HG03066 (cell line): ENCODE measurements around the gene IPO8.
"Not testable (repeated sequence)": the region's sequence is repeated elsewhere in the genome, so short reads cannot be mapped to it uniquely, and the experiment has no call there.

Experiments used
- ATAC-seq: cut with Tn5 transposase; IDR thresholded peaks from one replicate; pipeline ENCODE4 v1.9.1; 2021; ENCODE audit warnings: low read depth; ENCODE audit not compliant: unreplicated experiment

The IPO8 gene

DNA sequence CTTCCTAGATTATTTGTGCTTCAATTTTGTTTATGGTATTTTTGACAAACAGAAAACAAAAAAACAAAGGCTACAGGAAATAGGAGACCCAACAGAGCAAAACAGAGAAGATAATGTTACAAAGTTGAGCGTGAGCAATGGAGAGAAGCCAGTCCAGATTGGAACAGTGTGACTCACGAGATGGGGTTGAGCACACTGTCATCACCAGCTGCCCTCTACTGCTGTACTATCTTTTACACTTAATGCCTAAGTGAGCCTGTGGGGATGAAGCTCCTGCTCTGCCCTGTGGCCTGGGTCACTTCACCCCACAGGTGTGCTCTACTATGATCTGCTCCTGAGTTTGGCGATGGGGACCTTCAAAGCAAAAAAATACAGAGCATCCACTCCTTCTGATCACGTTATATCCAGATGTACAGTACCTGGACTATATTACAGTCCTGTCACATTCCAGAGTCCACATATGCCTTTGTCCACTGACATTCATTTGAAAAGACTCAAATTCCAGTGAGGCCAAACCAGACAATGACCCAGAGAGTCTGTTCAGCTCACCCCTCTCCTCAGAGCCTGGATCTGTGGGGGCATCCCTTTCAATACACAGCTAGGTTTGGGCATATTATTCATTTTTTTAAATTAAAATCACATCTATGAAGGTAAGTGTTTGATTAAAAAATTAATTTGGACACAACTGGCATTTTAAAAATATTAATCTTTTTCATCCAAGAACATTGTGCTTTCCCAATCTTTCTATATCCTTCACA, 4.4 kb downstream of the IPO8 start:
- ATAC-seq = no peak

DNA sequence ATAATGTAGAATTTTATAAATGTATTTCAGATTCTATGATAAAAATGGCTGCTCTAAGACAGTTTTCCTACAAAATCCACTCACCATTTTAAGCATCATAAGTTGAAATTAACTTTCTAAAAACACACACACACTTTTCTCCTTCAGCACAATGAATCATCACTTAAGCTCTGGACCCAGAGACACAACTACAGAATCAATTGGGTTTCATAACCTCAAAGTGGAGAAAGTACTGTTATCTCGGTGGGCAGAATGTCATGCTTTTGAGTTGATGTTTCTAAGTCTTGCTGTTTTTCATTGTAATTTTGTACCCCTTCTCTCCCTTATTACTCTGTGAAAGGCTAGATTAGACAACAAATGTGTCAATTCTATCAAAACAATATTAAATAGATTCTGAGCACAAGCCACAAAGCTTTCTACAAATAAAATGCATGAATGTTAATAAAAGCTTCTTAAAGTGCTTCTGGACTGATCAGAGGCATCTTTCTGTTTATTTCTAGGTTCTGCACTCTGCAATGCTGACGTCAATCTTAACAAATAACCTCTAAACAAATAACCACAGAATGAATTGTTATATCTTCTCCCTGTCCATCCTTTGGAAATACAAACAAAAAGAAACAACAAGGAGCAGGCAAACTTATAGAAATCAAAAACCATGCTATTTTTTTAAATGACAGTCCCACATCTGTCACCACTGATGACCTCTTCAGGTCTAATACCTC, 8.2 kb downstream of the IPO8 start:
- ATAC-seq = no peak

DNA sequence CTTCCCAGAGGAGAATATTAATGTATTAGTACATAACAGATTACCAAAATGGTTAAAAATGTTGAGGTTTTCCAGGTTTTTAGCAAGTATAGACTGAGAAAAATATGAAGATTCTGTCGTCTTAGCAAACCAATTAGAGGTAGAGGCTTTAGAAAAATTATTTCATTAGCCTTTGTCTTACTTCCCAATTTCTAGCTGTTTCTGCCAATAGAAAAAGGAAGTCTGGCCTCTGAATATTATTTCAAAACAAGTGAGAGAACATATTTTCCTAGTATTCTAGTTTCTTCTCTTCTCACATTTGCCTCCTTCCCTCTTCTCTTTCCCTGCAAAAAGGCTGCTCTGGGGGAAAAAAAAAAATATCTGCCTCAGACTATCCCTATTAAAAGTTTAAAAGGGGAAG, 16.4 kb downstream of the IPO8 start:
- no peak for ATAC-seq

- no peak for ATAC-seq
Observed at GRCh38 chr12:30678221-30678620, 17.4 kb downstream of the IPO8 start.

GRCh38 chr12:30661210-30661609, 34.5 kb downstream of the IPO8 start:
- no peak for ATAC-seq

DNA sequence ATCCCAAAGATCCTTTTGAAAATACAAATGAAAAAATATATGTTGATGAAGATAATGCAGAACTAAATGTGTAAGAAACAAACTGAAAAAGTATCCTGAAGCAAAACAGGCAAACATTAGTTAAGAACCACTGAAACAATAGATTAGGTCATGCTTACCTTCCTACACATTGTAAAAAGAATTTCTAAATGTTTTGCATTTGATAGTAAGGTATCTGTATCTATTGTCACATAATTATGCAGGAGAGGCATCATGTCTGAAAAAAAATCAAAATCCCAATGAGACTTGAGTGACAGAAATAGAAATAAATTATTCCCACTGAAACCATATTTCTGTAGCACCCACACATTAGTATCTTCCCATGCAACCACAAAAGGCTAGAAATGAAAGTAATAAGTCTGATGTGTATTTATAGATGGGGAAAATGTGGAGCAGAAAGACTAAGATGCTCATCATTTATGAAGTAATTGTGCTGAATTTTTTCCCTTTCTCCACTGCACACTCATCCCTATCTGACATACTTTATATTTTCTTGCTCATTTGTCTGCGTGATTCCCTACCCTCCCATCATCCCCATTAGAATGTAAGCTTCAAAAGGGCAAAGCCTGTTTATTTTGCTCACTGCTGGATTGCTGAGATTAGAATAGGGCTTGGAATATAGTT, 43.5 kb downstream of the IPO8 start:
- no peak for ATAC-seq

GRCh38 chr12:30646821-30647220, 48.8 kb downstream of the IPO8 start:
- ATAC-seq = no peak

DNA sequence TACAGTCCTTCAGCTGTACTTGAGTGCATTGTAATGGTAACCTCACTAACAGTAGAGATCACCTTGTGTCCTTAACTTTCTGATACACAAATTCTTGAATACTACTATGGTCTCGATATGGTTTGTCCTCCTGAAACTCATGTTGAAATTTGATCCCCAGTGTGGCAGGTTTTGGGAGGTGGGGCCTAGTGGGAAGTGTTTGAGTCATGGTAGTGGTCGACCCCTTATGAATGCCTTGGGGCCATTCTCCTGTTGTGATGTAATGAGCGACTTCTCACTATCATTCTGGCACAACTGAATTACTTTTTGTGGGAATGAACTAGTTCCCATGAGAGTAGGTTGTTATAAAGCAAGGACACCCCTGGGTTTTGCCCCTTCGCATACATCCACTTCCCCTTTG, 52.3 kb downstream of the IPO8 start:
- ATAC-seq = no peak

GRCh38 chr12:30640392-30640791, 55.3 kb downstream of the IPO8 start:
- no peak for ATAC-seq

GRCh38 chr12:30635385-30635784, 60.3 kb downstream of the IPO8 start:
- no peak for ATAC-seq

- ATAC-seq = no peak
Observed at GRCh38 chr12:30631740-30632139, 63.9 kb downstream of the IPO8 start.

- no peak for ATAC-seq
Observed at GRCh38 chr12:30630979-30631285, 64.7 kb downstream of the IPO8 start.

GRCh38 chr12:30630076-30630978, 65.3 kb downstream of the IPO8 start:
- no peak for ATAC-seq

DNA sequence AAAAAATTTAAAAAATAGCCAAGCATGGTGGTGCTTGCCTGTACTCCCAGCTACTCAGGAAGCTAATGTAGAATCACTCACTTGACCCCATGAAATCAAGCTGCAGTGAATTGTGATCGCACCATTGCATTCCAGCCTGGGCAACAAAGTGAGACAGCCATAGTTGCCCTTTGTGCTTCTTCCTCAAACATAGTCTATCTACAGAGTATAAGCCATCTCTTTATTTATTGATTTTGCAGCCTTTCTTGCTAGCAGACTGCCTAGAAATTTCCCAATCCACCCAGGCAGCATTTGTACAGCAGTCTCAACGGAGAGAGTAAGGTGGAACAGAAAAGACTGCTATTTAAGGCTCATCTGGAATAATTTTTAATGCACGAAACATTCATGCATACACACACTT, 68.8 kb downstream of the IPO8 start:
- no peak for ATAC-seq

DNA sequence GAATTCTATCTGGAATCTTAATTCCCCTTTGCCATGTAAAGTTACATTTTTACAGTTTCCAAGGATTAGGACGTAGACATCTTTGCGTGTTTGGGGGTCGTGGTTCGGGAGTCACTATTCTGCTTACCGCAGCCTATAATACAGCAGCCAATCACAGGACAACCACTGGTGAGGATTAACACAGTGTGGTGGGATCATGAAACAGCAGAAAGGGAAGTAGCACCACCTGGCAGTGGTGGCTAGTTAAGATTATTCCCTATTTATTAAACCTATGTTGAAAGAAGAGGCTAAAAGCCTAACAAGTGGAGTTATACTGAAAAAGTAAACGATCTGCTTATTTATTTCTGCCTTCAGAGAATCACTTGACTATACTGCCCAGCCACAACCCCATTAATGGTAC, 71.7 kb downstream of the IPO8 start:
- no peak for ATAC-seq

- ATAC-seq = no peak
Observed at GRCh38 chr12:30622509-30622908, 73.2 kb downstream of the IPO8 start.

GRCh38 chr12:30621663-30622241, 73.9 kb downstream of the IPO8 start:
- not testable (repeated sequence) for ATAC-seq

DNA sequence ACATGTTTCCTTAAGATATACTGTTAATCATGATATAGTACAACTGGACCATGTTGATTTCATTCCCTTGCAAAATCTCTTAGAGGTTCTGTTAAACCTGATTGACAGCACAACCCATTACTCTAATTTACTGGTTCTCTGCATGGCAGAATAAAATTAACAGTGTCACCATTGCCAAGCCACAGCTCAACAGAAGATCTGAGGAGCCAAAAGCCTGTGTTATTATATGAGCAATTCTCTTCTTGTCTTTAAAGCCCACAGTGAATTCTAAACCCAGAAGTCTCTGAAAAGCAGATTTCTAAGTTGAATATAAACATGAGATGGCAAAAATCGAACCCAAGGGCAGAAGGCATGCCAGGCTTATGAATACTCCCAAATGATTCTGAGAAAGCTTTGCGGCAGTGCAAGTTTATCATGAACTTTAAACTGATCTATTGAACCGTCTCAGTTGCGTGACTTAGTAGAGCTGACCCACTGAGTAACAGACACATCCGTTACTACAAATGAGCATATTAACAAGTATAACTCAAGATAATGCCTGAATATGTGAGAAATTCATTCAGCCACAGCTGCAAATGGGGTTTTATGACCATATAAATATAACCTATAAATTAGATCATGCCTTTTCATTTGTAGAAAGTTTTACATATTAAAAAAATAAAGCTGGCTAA, 78.2 kb downstream of the IPO8 start:
- no peak for ATAC-seq

- no peak for ATAC-seq
Observed at GRCh38 chr12:30614031-30614430, 81.6 kb downstream of the IPO8 start.
